Measurements from ENCODE around the gene CYGB. TPM values are rescaled to one million over a fixed set of nuclear protein-coding genes. Genes with fewer than 3 reads are reported as not detected.
"Not testable (repeated sequence)": the region's sequence is repeated elsewhere in the genome, so short reads cannot be mapped to it uniquely, and the experiment has no call there.

Gene CYGB
- total RNA-seq, 4 donors from 2014 or later, result 12.6 to 23.2 (median 18.8) TPM

DNA sequence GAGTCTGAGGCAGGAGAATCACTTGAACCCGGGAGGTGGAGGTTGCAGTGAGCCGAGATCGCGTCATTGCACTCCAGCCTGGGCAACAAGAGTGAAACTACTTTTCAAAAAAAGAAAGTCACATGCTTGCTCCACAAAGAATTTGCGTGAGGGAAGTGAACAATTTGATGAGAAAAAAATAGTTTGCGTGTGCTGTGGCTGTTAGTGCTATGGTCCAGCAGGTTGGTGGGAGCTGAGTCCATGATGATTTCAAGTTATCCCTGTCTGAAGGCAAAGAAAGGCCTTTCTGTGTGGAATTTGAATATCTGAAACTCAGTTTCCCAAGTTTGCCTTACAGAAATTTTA, 23.3 kb upstream of the CYGB start:
- Histone ChIP-seq H3K36me3 (peaks cover 0 to 37% of the 10 kb centered on the region in 2 donors), H3K4me1 (peaks cover 5 to 67% (median 22%) of the 10 kb centered on the region in 3 donors), H3K27ac (peak overlapping the region in 3 of 4 donors; percentile 25 to 58 (median 42)), H3K27me3 (no peaks in the 10 kb centered on the region), H3K9me3 (no peaks in the 10 kb centered on the region), H3K4me3 (no peak overlapping the region)
- WGBS, 2 donors (ENCODE audit: low coverage in 1 of 2), result 64 to 94% methylated on average over 3 to 6 of the region's 6 CpGs
- no peak for TF ChIP-seq POLR2A (IDR thresholded peaks at IDR 0.05)
- TF ChIP-seq EP300 (IDR thresholded peaks at IDR 0.05), result no peak
- TF ChIP-seq, protein P1, sequence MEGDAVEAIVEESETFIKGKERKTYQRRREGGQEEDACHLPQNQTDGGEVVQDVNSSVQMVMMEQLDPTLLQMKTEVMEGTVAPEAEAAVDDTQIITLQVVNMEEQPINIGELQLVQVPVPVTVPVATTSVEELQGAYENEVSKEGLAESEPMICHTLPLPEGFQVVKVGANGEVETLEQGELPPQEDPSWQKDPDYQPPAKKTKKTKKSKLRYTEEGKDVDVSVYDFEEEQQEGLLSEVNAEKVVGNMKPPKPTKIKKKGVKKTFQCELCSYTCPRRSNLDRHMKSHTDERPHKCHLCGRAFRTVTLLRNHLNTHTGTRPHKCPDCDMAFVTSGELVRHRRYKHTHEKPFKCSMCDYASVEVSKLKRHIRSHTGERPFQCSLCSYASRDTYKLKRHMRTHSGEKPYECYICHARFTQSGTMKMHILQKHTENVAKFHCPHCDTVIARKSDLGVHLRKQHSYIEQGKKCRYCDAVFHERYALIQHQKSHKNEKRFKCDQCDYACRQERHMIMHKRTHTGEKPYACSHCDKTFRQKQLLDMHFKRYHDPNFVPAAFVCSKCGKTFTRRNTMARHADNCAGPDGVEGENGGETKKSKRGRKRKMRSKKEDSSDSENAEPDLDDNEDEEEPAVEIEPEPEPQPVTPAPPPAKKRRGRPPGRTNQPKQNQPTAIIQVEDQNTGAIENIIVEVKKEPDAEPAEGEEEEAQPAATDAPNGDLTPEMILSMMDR (IDR thresholded peaks at IDR 0.05), result no peak
- no peak for TF ChIP-seq POLR2AphosphoS5 (IDR thresholded peaks at IDR 0.05)
- no peak for ATAC-seq

DNA sequence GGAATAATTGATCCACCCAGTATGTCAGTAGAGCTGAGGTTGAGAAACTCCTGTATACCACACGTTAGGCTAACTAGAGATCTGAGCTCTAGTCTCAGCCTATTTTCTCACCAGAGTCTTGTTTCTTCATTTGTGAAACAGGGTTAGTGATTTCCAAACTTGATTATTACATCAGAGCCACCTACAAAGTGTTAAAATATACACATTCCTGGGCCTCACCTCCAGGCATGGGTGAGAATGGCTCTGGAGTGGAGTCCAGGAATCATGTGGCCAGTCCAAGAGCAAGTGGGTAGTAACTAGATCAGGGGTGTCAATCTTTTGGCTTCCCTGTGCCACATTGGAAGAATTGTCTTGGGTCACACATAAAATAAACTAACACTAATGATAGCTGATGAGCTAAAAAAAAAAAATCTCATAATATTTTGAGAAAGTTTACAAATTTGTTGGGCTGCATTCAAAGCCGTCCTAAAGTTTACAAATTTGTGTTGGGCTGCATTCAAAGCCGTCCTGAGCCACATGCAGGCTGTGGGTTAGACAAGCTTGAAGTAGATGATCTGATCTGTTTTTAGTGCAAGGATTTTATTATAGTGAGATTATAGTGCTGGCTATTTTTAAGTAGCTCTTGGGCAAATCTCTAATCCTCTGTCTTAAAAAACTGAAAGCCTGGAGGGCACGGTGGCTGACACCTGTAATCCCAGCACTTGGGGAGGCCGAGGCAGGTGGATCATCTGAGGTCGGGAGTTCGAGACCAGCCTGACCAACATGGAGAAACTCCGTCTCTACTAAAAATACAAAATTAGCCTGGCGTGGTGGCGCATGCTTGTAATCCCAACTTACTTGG, 22.7 kb upstream of the CYGB start:
- peaks cover 5 to 71% (median 22%) of the 10 kb centered on the region in 3 donors for H3K4me1 ChIP-seq
- H3K4me3 ChIP-seq, result no peak overlapping the region
- no peak for ATAC-seq
- TF ChIP-seq EP300 (IDR thresholded peaks at IDR 0.05), result no peak
- TF ChIP-seq POLR2A (IDR thresholded peaks at IDR 0.05), result no peak
- TF ChIP-seq, protein P1 (IDR thresholded peaks at IDR 0.05), result no peak
- no peak for TF ChIP-seq POLR2AphosphoS5 (IDR thresholded peaks at IDR 0.05)
- peaks cover 0 to 31% of the 10 kb centered on the region in 2 donors for H3K36me3 ChIP-seq
- H3K27ac ChIP-seq, result peak overlapping the region in 3 of 4 donors; percentile 25 to 94 (median 90)
- no peaks in the 10 kb centered on the region for H3K27me3 ChIP-seq
- H3K9me3 ChIP-seq, result no peaks in the 10 kb centered on the region
- 81 to 94% methylated on average over 8 to 10 of the region's 10 CpGs for WGBS, 2 donors (ENCODE audit: low coverage in 1 of 2)

DNA sequence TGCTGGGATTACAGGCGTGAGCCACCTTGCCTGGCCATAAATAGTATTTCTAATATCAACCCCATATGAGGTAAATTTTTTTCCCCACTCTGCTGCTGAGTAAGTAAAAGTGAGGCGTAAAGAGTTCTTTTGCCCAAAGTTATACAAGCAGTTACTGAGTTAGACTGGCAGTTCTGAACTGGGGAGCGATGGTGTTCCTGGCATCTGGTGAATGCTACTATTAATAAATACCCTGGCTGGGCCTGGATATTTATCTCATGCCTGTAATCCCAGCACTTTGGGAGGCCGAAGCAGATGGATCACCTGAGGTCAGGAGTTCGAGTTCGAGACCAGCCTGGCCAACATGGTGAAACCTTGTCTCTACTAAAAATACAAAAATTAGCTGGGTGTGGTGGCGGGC, 22.0 kb upstream of the CYGB start:
- H3K36me3 ChIP-seq, result peaks cover 0 to 25% of the 10 kb centered on the region in 2 donors
- H3K4me1 ChIP-seq, result peaks cover 5 to 73% (median 22%) of the 10 kb centered on the region in 3 donors
- peak; percentile 25 for TF ChIP-seq POLR2AphosphoS5 (IDR thresholded peaks at IDR 0.05)
- peak overlapping the region in 3 of 4 donors; percentile 26 to 94 (median 90) for H3K27ac ChIP-seq
- H3K4me3 ChIP-seq, result peak overlapping the region in 1 of 2 donors; percentile 76
- H3K9me3 ChIP-seq, H3K27me3 ChIP-seq, ATAC-seq: not testable (repeated sequence)
- WGBS, 2 donors (ENCODE audit: low coverage in 1 of 2), result 39 to 66% methylated on average over 2 to 6 of the region's 7 CpGs

DNA sequence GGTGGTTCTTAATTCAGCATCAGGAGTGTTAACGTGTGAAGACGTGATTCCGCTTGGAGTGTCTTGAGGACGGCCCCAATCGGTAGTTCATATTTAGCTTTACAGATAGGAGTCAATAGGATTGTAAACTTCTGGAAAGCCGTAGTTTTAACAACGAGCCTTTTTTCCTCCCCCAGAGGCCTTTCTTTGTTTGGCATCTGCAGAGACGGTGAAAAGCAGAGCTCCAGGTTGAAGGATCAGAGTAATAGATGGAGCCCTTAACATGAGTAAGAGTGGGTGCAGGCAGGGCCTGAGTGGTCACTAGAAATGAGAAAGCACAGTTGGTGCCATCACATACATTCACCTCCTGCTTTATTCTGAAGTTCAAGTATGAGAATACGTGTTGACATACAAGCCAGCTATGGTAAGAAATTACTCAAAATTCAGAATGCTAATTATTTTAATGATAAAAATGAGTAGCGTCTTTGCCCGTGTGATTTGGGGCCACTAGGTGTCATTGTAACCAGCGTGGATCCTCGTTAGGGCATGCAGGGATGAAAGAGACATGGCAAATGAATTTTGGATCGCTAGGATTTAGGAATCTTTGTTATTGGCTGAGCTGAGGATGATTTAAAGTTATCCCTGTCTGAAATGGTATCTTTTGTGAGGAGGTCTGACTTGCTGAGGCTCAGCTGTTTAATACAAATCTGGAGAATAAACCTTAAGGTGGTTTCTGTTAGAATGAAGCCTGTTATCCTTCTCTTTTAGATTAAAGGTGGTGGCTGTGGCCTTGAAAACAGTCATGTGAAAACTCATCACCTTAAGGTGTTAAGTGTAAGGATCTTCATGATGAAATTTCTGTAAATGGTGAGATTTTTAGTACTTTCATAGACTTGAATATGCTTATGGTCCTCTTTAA, 20.9 kb upstream of the CYGB start:
- H3K9me3 ChIP-seq, result no peaks in the 10 kb centered on the region
- peaks cover 5 to 76% (median 22%) of the 10 kb centered on the region in 3 donors for H3K4me1 ChIP-seq
- H3K27me3 ChIP-seq, result no peaks in the 10 kb centered on the region
- H3K36me3 ChIP-seq, result peaks cover 0 to 18% of the 10 kb centered on the region in 2 donors
- TF ChIP-seq EP300 (IDR thresholded peaks at IDR 0.05), result no peak
- TF ChIP-seq, protein P1 (IDR thresholded peaks at IDR 0.05), result peak in 3 of 4 experiments; percentile 27 to 50 (median 42)
- H3K4me3 ChIP-seq, result peak overlapping the region; percentile 44 to 76
- WGBS, 2 donors (ENCODE audit: low coverage in 1 of 2), result 0 to 2% methylated on average over 13 to 14 of the region's 14 CpGs
- no peak for ATAC-seq
- peak overlapping the region; percentile 62 to 94 (median 90) for H3K27ac ChIP-seq

Data from gastroesophageal sphincter (tissue), 4 donors.